Activated B cell treated with CpG ODN at 0.5 μM for 24 hours (primary cell): Measurements from ENCODE around the gene SMTNL1. TPM values are rescaled to one million over a fixed set of nuclear protein-coding genes. Genes with fewer than 3 reads are reported as not detected.

Source experiments
- ATAC-seq: fragments of 200-7000 bp; cut with Tn5 transposase; one replicate; pipeline ENCODE4 v1.10.0; 2021; ENCODE audit warnings: low read depth, mild to moderate bottlenecking, moderate library complexity
- CTCF ChIA-PET: fragments of 350-600 bp; sonication (Branson Sonifier 250); formaldehyde crosslinking; loops from one replicate; lab custom pipeline; 2021; ENCODE audit warnings: antibody characterized with exemption; lab: Charles Lee
- POLR2A ChIA-PET: fragments of 350-600 bp; sonication (Branson Sonifier 250); formaldehyde crosslinking; loops from one replicate; lab custom pipeline; 2021; ENCODE audit warnings: antibody characterized with exemption; lab: Charles Lee
- DNase-seq: peaks from one replicate; pipeline ENCODE4 v3.0.0; 2022
- H3K27ac Mint-ChIP-seq: one replicate; pipeline ENCODE4 v1.8.0; 2020; ENCODE audit warnings: mixed read lengths
- H3K27me3 Mint-ChIP-seq: one replicate; pipeline ENCODE4 v1.8.0; 2021; ENCODE audit warnings: mixed read lengths
- H3K36me3 Mint-ChIP-seq: one replicate; pipeline ENCODE4 v1.8.0; 2021; ENCODE audit warnings: low read depth, mixed read lengths
- H3K4me1 Mint-ChIP-seq: one replicate; pipeline ENCODE4 v1.8.0; 2021; ENCODE audit warnings: mixed read lengths
- H3K4me3 Mint-ChIP-seq: one replicate; pipeline ENCODE4 v1.8.0; 2020; ENCODE audit warnings: mild to moderate bottlenecking, mixed read lengths
- H3K9me3 Mint-ChIP-seq: one replicate; pipeline ENCODE4 v1.8.0; 2020; ENCODE audit warnings: mixed read lengths
- intact Hi-C: fragments of 100-400 bp; cut with micrococcal nuclease; formaldehyde crosslinking; loops from one replicate; pipeline ENCODE4 v1.15.1; 2024
- total RNA-seq: library from RNA; stranded (reverse); gene quantifications from 2 replicates; pipeline ENCODE4 v1.2.3, GENCODE V29; 2022
- TF ChIP-seq, protein P1 (sequence below): fragments of 200-600 bp; IDR thresholded peaks from one replicate; pipeline ENCODE4 v1.8.0; 2022; ENCODE audit warnings: antibody characterized with exemption, mild to moderate bottlenecking

The SMTNL1 gene
- total RNA-seq, 1 donor from 2014 or later = not detected

DNA sequence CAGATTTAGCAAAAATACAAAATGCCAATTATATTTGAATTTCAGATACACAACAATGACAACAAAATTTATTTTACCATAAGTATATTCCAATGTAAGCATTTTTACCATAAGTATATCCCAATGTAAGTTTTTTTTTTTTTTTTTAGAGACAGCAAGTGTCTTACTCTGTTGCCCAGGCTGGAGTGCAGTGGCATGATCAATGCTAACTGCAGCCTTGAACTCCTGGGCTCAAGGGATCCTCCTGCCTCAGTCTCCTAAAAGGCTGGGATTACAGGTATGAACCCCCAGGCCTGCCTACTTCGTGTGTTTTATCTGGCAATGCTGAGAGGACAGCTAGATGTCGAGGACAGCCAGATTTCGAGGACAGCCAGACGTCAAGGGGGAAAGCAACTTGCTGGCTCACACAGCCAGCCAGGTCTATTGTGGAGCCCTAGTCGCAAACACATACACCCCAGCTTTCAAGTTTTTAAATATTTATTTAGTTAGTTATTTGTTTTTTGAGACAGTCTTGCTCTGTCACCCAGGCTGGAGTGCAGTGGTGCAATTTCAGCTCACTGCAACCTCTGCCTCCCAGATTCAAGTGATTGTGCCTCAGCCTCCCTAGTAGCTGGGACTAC lies 59.0 kb downstream of the SMTNL1 start:
- CTCF ChIA-PET = interaction anchor here (0.6 kb wide), 1 partner anchor 208 kb away, joined by 3 read pairs; no protein-coding TSS in a partner anchor
- POLR2A ChIA-PET = no interaction called here
- ATAC-seq = no peak
- Mint-ChIP-seq H3K4me3 (no peak overlapping the region), H3K4me1 (no peaks in the 10 kb centered on the region), H3K27ac (no peak overlapping the region), H3K27me3 (peaks cover 45% of the 10 kb centered on the region), H3K9me3 (no peaks in the 10 kb centered on the region), H3K36me3 (no peaks in the 10 kb centered on the region)
- intact Hi-C loops = no loop called here
- TF ChIP-seq, protein P1, sequence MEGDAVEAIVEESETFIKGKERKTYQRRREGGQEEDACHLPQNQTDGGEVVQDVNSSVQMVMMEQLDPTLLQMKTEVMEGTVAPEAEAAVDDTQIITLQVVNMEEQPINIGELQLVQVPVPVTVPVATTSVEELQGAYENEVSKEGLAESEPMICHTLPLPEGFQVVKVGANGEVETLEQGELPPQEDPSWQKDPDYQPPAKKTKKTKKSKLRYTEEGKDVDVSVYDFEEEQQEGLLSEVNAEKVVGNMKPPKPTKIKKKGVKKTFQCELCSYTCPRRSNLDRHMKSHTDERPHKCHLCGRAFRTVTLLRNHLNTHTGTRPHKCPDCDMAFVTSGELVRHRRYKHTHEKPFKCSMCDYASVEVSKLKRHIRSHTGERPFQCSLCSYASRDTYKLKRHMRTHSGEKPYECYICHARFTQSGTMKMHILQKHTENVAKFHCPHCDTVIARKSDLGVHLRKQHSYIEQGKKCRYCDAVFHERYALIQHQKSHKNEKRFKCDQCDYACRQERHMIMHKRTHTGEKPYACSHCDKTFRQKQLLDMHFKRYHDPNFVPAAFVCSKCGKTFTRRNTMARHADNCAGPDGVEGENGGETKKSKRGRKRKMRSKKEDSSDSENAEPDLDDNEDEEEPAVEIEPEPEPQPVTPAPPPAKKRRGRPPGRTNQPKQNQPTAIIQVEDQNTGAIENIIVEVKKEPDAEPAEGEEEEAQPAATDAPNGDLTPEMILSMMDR = no peak
- DNase-seq = no peak

DNA sequence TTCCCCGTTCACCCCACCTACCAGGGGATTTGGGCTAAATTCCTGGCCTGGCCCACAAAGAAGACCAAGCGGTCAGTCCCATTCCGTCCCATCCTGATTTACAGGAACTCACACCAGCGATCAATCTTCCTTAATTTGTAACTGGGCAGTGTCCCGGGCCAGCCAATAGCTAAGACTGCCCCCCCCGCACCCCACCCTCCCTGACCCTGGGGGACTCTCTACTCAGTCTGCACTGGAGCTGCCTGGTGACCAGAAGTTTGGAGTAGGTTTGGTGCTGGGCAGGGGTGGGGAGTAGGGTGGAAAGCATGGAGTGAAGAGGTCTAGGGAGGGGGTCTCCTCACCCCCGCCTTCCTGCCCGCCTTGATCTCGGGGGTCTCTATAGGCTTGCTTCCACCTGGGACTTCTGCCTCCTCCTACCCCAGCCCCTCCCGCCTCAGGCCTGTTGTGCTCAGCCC lies 60.1 kb downstream of the SMTNL1 start, which contains the start of gene SERPING1:
Gene SERPING1 (plus strand): TSS at position 225 of the 455 bp plus-strand sequence. CDS start 586 bp downstream, outside the sequence.
- Mint-ChIP-seq H3K9me3 (no peaks in the 10 kb centered on the region), H3K36me3 (no peaks in the 10 kb centered on the region), H3K27me3 (peaks cover 48% of the 10 kb centered on the region), H3K27ac (no peak within 1 kb of the TSS), H3K4me3 (no peak within 1 kb of the TSS), H3K4me1 (no peaks in the 10 kb centered on the region)
- ATAC-seq = no peak
- ChIA-PET POLR2A (no interaction called here), CTCF (no interaction called here)
- TF ChIP-seq, protein P1 = no peak
- DNase-seq = no peak
- intact Hi-C loops = no loop called here

DNA sequence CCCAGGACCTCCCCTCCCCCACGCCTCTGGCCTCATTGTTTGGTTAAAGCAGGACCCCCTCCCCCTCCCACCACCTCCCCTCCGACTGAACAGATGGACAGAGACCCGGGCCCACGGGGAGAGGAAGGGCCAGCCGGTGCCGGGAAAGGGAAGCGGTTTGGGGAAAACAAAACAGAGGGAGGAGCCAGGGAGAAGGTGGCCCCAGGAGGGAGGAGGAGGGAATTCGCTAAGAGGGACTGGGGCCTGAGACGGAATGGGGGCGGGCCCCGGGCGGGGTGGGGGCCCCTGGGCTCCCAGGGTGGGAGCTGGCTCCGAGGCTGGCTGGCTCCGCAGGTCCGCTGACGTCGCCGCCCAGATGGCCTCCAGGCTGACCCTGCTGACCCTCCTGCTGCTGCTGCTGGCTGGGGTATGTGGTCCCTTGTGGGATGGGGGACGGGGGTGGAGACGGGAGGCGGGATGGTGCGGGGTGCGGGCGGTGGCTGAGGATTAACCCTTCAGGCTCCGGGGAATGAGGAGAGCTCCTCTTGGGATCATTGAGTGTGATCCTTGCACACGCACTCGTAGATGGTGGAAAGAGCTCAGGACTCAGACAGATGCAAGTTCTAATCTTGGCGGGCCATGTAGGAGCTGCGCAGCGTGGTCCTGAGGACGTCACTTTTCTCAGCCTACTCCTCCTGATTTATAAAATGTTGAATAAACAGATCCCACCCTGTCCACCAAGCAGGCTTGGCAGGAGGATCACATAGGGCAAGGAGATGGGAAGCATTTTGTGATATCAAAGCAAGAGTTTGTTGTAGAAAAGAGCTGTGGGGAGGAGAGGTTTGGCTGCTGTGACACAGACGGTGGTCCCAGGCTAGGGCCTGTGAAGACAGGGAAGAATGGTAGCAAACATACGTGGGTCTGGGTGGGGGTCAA lies 60.8 kb downstream of the SMTNL1 start:
- CTCF ChIA-PET = no interaction called here

DNA sequence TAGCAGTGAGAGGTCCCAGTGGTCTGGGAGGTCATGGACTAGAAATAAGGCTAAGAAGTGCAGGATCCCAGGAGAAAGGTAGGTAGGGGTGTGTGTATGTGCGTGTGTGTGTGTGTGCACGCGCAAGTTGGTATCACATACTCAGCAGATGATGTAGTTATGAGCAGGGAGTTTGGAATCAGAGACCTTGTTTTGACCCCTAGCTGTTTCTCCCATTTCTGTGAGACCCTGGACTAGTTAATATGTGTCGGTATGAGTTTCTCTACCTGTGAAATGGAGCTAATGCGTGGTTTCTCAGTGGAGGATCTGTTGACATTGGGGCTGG lies 61.4 kb downstream of the SMTNL1 start:
- ChIA-PET CTCF (no interaction called here), POLR2A (no interaction called here)
- H3K4me3 Mint-ChIP-seq = no peak overlapping the region

More for the DNA sequence above, 60.8 kb downstream of the SMTNL1 start:
- Mint-ChIP-seq H3K27me3 (peaks cover 46% of the 10 kb centered on the region), H3K4me3 (no peak overlapping the region), H3K27ac (no peak overlapping the region), H3K4me1 (no peaks in the 10 kb centered on the region), H3K36me3 (no peaks in the 10 kb centered on the region), H3K9me3 (no peaks in the 10 kb centered on the region)
- ATAC-seq (no peak), DNase-seq (no peak)
- POLR2A ChIA-PET = no interaction called here
- intact Hi-C loops = no loop called here
- TF ChIP-seq, protein P1 = no peak

More for the DNA sequence above, 61.4 kb downstream of the SMTNL1 start:
- H3K27me3 Mint-ChIP-seq = peaks cover 42% of the 10 kb centered on the region
- H3K4me1 Mint-ChIP-seq = no peaks in the 10 kb centered on the region
- no peaks in the 10 kb centered on the region for H3K9me3 Mint-ChIP-seq
- no peak for DNase-seq
- intact Hi-C loops = no loop called here
- no peaks in the 10 kb centered on the region for H3K36me3 Mint-ChIP-seq
- no peak for ATAC-seq
- TF ChIP-seq, protein P1 = no peak
- no peak overlapping the region for H3K27ac Mint-ChIP-seq
